Daoy (cell line): ENCODE data around the gene KCNH1. TPM values are rescaled to one million over a fixed set of nuclear protein-coding genes. Genes with fewer than 3 reads are reported as not detected.

Experiments used
- DNase-seq: peaks from one replicate; pipeline ENCODE4 v3.0.0-alpha.2; 2015; ENCODE audit warnings: low read depth
- total RNA-seq: library from RNA; depleted of rRNA; stranded (reverse); fragments of >200 nt; shearing (Covaris generic); gene quantifications from 2 replicates; pipeline ENCODE4 v1.2.3, GENCODE V29; 2014

The KCNH1 gene
- total RNA-seq, 1 experiment from 2014 or later, result 2.9 TPM

GRCh38 chr1:210857705-210858104 is 276.2 kb downstream of the KCNH1 start:
- DNase-seq, result no peak

DNA sequence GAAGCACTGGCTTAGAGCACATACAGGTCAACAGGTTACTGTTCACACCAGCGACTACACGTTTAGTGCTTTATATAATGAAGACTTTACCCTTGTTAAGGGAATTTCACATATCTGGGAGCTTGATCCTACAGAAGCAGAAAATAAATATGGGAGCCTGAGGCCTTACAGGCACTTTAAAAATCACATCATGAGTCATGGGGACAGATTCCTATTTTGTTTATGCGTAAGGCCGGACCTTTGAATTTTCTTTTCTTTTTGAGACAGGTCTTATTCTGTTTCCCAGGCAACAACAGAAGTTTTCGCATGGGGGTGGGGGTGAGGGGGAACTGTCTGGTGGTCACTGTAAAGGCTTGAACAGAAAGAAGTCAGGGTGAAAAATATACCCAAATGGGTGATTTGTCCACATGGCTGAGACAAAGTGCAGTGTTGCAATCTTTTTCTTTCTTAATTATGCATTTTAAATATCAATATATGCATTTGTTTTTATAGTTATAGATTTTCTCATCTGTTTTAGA is 276.7 kb downstream of the KCNH1 start:
- no peak for DNase-seq

- no peak for DNase-seq
These were observed 278.5 kb downstream of the KCNH1 start for GRCh38 chr1:210855440-210855839.

DNA sequence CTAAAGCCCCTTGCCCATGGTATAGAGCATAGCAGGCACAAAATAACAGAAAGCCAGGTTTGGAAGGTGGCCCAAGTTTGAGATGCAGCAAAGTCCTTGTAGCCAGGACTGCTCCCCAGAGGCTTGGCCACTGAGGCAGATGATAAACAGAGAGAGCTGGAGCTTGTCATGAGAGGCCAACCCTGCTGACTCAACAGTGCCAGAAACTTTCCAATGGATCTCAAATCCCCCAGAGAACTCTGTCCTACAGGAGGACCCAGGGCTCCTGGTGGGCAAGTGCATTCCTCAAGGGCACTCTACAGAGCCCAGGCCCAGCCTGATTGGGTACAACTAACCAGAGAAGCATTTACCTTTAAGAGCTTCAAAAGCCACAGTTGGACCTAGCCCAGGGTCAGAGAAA is 280.7 kb downstream of the KCNH1 start:
- DNase-seq, result no peak

DNA sequence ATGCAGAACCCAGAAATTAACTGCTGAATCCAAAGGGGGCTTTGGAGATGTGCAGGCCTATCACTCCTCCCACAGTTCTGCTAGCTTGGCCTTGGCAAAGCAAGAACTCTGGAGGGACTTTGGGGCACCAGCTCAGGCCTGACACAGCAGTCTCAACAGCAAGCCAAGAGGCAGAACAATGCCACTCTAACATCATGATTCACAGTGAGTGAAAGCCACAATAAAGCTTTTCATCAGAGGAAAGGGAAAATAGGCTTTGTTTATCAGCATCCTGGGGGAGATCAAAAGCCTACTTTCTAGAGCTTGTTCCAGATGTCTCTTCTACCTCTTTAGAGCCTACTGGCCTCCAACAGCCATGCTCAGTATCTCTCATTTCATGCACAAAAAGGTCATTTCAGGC is 283.4 kb downstream of the KCNH1 start:
- DNase-seq, result peak; percentile 6

DNA sequence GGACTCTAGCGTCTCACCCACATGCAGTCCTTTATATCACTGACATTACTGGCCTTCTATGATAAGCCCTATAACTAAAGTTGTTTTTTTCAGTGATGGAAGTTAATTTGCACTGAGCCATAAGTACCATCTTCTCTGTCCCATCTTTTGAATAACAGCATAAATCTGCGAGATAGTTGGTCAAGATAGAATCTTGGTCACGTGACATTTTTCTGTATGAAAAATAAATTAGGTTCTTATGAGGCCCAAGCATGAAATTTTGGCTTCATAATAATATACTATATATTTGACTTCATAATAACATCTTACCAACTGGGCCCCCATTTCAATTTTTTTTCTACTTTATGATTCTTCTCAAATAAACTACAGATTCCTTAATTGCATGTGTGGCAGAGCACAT is 285.5 kb downstream of the KCNH1 start:
- DNase-seq, result no peak

DNA sequence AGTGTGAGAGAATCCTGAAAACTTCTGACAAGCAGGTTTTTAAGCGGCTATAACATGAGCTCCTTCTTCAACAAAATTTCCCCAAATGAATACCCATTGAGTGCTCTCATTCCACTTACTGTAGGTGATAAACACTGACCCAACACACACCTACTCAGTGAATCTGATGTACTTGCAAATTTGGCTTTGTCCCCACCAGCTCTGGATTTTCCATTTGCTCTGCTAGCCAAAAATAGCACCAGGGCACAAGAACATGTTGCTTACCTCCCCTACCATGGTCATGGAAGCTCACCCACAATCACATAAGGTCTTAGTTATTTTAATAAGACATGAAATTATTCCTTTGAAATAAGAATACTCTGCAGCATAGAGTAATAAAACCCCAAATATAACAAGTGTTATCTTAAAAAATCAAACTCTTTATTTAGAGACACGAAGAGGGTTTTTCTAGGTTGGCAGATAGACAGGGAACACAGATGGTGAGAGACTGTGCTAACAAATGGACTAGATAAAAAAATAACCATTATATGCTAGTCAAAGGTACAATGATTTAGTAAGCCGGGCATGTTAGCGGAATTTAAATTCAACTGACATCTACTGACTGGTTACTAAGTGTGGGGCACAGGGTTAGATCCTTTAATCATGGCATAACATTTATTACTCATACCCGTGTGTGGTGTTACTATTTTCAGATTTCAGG is 291.9 kb downstream of the KCNH1 start:
- DNase-seq, result no peak

- DNase-seq, result no peak
These were observed 303.6 kb downstream of the KCNH1 start for GRCh38 chr1:210830034-210831028.

DNA sequence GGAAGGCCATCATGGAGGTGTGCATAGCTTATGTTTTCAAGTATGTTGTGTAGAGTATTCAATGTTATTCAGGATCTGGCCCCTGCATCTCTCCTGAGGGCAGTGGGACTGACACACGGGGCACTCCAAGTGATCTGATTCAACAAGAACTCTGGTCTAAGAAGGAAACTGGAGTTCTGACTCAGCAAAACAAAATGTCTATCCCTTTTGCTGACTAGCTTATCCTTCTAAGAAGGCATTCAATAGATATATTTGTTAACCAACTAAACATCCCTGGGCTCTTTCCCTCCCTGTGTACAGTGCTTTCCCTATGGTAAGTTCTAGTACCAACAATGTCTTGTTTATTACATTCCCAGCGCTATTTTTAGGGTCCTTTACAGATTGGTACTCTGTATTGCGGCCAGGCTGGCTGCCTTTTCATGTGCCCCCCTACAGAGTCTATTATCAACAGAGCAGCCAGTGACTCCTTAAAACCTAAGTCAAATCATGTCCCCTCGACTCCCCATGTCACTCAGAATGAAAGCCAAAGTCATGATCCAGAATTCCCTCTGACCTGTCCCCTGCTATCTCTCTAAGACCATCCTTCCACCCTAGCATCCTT is 304.9 kb downstream of the KCNH1 start:
- DNase-seq, result no peak

DNA sequence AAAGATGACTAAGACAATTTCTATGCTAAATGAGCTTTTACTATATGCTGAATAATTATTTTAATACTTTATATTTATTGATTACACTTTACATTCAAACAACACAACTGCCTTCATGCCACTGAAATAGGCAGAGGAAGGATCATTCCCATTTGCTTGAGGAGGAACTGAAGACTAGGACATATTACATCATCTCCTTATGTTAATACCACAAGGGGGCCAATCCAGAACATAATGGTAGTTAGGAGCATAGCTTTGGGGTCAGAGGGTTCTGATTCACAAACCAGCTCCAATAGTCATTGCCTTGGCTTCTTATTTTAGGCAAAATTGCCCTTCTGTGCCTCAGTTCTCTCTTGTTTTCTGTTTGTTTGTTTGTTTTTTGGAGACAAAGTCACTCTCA is 306.5 kb downstream of the KCNH1 start:
- no peak for DNase-seq

DNA sequence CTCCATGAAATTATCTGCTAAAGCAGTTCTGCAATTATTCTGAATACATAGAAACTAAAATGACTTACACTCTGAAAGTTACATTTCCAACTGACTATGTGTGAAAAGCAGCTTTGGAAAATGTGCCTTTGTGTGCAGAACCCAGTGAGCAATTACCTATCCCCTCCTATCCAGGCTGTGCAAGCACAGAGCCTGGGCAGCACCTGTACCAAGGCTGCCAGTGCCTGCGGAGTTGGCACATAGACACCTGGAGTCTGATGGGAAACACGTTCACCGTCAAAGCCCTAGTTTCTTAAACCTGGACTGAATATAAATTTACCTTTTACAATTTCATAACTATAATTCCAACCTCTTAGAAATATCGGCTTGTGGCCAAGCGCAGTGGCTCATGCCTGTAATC is 307.3 kb downstream of the KCNH1 start:
- no peak for DNase-seq

GRCh38 chr1:210822932-210823331 is 311.0 kb downstream of the KCNH1 start:
- DNase-seq, result no peak

DNA sequence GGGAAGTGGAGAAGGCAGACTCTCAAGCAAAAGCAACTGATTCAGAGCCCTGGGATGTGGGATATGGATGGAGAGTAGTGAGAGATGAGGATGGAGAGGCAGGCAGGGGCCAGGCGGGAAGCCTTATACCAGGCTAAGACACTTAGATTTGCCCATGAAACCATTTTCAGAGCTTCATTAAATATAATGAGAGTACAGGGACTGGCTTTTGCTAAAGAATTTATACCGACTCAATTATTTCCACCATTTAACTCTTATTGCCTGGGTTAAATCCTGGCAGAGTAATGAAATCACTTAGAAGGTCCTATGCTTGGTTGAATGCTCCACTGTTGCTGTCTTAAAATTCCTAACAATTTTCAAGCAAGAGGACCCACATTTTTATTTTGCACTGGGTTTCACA is 311.7 kb downstream of the KCNH1 start:
- DNase-seq, result no peak

DNA sequence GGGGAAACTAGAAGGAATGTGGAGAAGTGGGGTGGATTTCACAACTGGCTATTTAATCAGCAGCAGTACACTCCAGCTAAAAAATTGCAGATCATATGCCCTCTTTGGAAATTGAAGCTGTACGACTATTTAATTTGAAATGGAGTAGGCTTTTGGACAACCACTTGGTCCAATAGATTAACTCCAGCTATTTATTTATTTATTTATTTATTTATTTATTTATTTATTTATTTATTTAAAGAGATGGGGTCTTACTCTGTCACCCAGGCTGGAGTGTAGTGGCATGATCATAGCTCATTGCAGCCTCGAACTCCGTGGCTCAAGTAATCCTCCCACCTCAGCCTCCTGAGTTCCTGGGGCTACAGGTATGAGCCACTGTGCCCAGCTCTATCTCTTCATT is 312.3 kb downstream of the KCNH1 start:
- no peak for DNase-seq

- no peak for DNase-seq
These were observed 314.7 kb downstream of the KCNH1 start for GRCh38 chr1:210819266-210819665.

GRCh38 chr1:210817385-210818275 is 316.3 kb downstream of the KCNH1 start:
- no peak for DNase-seq

- peak; percentile 16 for DNase-seq
These were observed 318.1 kb downstream of the KCNH1 start for GRCh38 chr1:210815641-210816550.

- DNase-seq, result no peak
These were observed 319.4 kb downstream of the KCNH1 start for GRCh38 chr1:210814382-210815123.

DNA sequence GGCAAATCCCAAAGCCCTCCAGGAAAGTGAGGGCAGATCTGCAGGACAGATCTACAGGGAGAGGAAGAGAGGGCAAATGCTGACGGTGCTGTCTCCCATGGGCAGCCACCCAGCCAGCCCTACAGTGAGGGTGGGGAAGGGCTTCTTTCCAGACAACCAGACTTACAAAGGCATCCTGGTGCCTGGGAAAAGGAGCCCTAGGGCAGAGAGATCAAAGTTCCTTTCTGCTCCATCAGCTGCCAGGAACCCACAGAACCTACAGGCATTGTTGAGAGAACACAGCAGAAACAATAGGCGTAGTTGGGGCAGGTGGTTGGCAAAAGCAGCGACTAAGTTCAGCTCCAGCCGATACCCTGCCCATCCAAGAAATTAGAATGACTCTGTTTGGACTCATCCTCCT is 332.4 kb downstream of the KCNH1 start:
- DNase-seq, result no peak
